ENCODE measurements around the gene PGPEP1.

Gene PGPEP1

DNA sequence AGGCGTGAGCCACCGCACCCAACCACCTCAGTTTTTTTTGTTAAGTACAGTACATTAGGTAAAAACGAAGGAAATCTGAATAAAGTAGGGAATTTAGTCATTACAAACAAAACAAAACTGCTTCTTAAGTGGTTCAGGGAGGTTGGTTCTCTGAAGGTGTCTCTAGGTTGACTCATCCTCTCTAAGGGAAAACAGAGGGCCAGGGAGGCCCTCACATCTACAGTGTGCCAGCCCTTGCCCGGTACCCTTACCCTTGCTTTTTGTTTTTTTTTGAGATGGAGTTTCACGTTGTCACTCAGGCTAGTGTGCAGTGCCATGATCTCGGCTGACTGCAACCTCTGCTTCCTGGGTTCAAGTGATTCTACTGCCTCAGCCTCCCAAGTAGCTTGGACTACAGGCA lies 41.8 kb upstream of the PGPEP1 start:
- no peaks in the 10 kb centered on the region for H3K79me2 ChIP-seq (ENCODE audit: control insufficient read depth, insufficient read depth, low read length, unreplicated experiment)
- no peaks in the 10 kb centered on the region for H3K27me3 ChIP-seq (ENCODE audit: insufficient read depth, low read length)
- H3K4me1 ChIP-seq (ENCODE audit: control insufficient read depth, insufficient read depth, low read length, unreplicated experiment) = peaks cover 10% of the 10 kb centered on the region
- H3K4me3 ChIP-seq (ENCODE audit: low read depth, low read length) = no peak overlapping the region
- no peak overlapping the region; the same call in 1 of the 2 replicates for H3K27ac ChIP-seq (ENCODE audit: low read depth, low read length)
- no peak overlapping the region for H2AFZ ChIP-seq (ENCODE audit: low read length, unreplicated experiment)
- H3K36me3 ChIP-seq (ENCODE audit: insufficient read depth, low read length) = no peaks in the 10 kb centered on the region

DNA sequence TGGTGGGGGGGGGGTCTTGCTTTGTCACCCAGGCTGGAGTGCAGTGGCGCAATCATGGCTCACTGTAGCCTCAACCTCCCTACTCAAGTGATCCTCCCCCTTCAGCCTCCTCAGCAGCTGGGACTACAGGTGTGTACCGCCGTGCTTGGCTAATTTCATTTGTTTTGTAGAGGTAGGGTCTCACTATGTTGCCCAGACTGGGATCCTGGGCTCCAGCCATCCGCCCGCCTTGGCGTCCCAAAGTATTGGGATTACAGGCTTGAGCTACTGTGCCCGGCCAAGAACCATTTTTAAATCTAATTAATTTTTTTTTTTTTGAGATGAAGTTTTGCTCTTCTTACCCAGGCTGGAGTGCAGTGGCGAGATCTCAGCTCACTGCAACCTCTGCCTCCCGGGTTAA lies 40.7 kb upstream of the PGPEP1 start:
- no peak overlapping the region for H3K27ac ChIP-seq (ENCODE audit: low read depth, low read length)
- H3K4me3 ChIP-seq (ENCODE audit: low read depth, low read length) = no peak overlapping the region
- H3K36me3 ChIP-seq (ENCODE audit: insufficient read depth, low read length) = no peaks in the 10 kb centered on the region
- H2AFZ ChIP-seq (ENCODE audit: low read length, unreplicated experiment) = no peak overlapping the region
- H3K4me1 ChIP-seq (ENCODE audit: control insufficient read depth, insufficient read depth, low read length, unreplicated experiment) = peaks cover 20% of the 10 kb centered on the region
- no peaks in the 10 kb centered on the region for H3K79me2 ChIP-seq (ENCODE audit: control insufficient read depth, insufficient read depth, low read length, unreplicated experiment)
- H3K27me3 ChIP-seq (ENCODE audit: insufficient read depth, low read length) = no peaks in the 10 kb centered on the region

DNA sequence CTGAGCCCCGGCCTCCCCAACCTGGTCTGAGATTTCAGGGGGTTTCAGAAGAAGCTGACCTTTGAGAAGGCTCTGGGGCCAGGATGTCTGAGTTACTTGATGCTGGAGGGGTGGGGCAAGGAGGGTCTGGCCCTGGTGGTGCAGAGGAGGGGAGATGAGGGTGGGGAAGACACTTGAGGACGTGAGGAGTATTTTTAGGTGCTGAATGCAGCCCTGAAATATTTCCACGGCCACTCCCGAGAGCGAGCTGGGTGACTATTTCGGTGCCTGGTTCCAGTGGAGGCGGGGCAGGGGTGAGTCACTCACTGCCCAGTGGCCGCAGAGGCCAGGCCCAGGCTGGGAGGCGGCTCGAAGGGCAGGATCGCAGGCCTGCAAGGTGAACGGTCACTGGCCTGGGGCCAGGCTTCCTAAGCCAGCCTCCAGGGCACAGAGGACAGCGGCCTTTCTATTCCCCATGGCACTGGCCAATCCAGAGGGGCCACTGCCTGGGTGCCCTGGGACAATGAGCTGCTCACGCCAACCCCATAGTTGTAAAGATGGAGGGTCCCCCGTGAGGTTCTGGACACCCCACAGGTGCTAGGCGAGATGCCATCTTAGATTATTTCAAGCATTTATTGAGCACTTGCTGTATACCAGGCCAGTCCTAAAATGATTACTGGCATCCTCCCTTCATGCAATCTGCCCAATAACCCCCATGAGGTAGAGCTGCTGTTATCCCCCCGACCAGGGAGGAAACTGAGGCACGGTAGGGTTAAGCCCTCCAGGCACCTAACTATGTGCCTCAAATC lies 39.3 kb upstream of the PGPEP1 start:
- peaks cover 30% of the 10 kb centered on the region for H3K4me1 ChIP-seq (ENCODE audit: control insufficient read depth, insufficient read depth, low read length, unreplicated experiment)
- H3K4me3 ChIP-seq (ENCODE audit: low read depth, low read length) = no peak overlapping the region

DNA sequence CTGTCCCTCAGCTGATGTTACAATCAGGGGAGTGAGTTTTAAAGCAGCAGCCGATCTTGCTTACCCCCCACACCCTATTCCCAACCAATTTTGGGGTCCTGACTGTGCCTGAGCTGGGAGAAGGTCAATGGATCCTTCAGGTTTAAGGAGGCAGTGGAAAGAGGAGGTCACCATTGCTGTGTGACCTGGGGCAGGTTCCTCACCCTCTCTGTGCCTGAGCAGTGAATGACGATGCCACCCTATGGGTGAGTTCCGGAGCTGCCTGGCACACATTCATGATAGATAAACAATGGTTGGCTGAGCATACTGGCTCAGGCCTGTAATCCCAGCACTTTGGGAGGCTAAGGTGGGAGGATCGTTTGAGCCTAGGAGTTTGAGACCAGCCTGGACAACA lies 38.7 kb upstream of the PGPEP1 start:
- no peak overlapping the region for H3K27ac ChIP-seq (ENCODE audit: low read depth, low read length)

More for the DNA sequence above, 39.3 kb upstream of the PGPEP1 start:
- Histone ChIP-seq H2AFZ (ENCODE audit: low read length, unreplicated experiment) (no peak overlapping the region), H3K27me3 (ENCODE audit: insufficient read depth, low read length) (no peaks in the 10 kb centered on the region), H3K36me3 (ENCODE audit: insufficient read depth, low read length) (no peaks in the 10 kb centered on the region), H3K79me2 (ENCODE audit: control insufficient read depth, insufficient read depth, low read length, unreplicated experiment) (no peaks in the 10 kb centered on the region), H3K27ac (ENCODE audit: low read depth, low read length) (peak overlapping the region; percentile 44)

DNA sequence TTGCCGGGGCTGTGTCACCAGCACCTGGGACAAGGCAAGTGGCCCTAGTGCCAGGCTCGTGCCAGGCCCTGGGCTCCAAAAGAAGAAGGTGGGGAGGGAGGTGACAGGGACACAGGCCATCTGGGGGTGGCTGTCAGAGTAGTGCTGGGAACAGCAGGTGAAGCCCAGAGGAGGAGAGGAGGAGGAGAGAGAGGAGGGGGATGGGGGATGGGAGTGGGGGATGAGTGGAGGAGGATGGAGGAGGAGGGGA lies 36.3 kb upstream of the PGPEP1 start:
- H3K4me3 ChIP-seq (ENCODE audit: low read depth, low read length) = peak overlapping the region; percentile 73
- H3K4me1 ChIP-seq (ENCODE audit: control insufficient read depth, insufficient read depth, low read length, unreplicated experiment) = peaks cover 27% of the 10 kb centered on the region
- no peaks in the 10 kb centered on the region for H3K27me3 ChIP-seq (ENCODE audit: insufficient read depth, low read length)
- no peaks in the 10 kb centered on the region for H3K36me3 ChIP-seq (ENCODE audit: insufficient read depth, low read length)
- no peak overlapping the region for H2AFZ ChIP-seq (ENCODE audit: low read length, unreplicated experiment)
- H3K79me2 ChIP-seq (ENCODE audit: control insufficient read depth, insufficient read depth, low read length, unreplicated experiment) = no peaks in the 10 kb centered on the region
- peak overlapping the region; percentile 99 for H3K27ac ChIP-seq (ENCODE audit: low read depth, low read length)

More for the DNA sequence above, 38.7 kb upstream of the PGPEP1 start:
- H3K4me1 ChIP-seq (ENCODE audit: control insufficient read depth, insufficient read depth, low read length, unreplicated experiment) = peaks cover 30% of the 10 kb centered on the region
- H3K4me3 ChIP-seq (ENCODE audit: low read depth, low read length) = no peak overlapping the region
- no peaks in the 10 kb centered on the region for H3K27me3 ChIP-seq (ENCODE audit: insufficient read depth, low read length)
- H2AFZ ChIP-seq (ENCODE audit: low read length, unreplicated experiment) = no peak overlapping the region
- no peaks in the 10 kb centered on the region for H3K36me3 ChIP-seq (ENCODE audit: insufficient read depth, low read length)
- H3K79me2 ChIP-seq (ENCODE audit: control insufficient read depth, insufficient read depth, low read length, unreplicated experiment) = no peaks in the 10 kb centered on the region

DNA sequence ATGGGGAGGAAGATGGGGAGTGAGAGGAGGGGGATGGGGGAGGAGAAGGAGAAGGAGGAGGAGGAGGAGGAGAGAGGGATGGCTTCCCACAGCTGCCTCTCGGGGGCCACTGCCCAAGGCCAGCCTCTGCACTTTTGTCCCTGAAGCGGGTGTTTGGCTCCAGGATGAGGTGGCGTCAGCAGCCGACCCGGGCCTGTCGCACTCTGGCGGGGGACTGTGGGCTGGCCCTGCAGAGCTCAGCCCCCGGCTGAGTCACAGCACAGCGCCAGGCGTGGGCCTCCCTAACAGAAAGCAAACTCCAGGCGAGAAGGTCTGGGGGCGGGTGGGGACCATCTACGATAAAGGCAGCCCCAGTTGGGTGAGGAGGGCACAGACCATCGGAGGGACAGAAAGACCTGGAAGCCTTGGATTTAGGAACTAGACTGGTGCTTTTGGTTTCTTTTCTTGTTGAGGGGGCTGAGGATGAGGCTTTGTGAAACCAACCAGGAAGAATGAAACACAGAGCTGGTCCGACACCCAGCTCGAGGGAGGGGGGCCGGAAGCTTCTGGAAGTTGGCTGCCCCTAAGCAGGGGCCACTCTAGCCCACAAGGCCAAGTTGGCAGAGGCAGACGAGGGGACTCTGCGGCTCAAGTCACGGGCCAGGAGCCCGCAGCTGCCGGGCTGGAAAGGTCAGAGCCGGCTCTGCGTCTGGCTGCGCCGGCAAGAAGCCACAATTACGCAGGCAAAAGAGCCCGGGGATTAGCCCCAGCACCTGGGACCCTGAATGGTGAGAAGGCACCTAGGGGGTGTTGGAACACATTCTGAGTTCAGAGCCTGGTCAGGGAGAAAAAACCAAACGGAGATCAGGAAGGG lies 35.7 kb upstream of the PGPEP1 start:
- Histone ChIP-seq H3K27me3 (ENCODE audit: insufficient read depth, low read length) (no peaks in the 10 kb centered on the region), H2AFZ (ENCODE audit: low read length, unreplicated experiment) (peak overlapping the region; percentile 36), H3K4me3 (ENCODE audit: low read depth, low read length) (peak overlapping the region; percentile 73), H3K36me3 (ENCODE audit: insufficient read depth, low read length) (no peaks in the 10 kb centered on the region), H3K79me2 (ENCODE audit: control insufficient read depth, insufficient read depth, low read length, unreplicated experiment) (no peaks in the 10 kb centered on the region), H3K4me1 (ENCODE audit: control insufficient read depth, insufficient read depth, low read length, unreplicated experiment) (peaks cover 27% of the 10 kb centered on the region), H3K27ac (ENCODE audit: low read depth, low read length) (peak overlapping the region; percentile 99)

DNA sequence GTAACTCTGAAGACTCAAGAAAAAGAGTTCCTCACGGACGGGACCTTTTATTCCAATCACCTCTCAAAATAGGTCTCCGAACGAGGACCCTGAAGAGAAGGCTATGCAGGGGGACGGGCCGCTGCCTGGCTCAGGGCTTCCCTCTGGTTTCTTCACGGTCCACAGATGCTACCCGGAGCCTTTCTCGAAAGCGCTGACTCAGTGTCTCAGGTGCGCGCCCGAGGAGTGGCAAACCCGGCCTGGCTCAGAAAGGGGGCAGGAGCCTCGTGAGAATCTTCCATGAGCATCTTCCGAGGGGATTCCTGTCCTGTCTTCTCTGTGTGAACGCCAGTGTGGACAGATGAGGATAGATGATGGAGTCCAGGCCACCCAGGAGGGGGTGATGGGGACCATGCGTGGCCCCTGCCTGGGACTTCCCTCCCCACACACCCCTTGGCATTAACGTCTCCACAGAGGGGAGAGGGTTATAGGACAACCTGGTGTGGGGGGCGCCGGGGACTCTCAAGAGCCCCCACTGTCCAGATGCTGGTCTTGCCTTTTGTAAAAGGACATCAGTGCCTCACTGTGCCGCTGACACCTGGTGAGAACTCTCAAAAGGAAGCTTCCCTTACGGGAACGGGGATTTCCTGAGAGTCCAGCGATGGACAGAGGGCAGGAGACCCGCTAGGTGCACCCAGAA lies 34.0 kb upstream of the PGPEP1 start:
- no peak overlapping the region for H3K4me3 ChIP-seq (ENCODE audit: low read depth, low read length)
- no peaks in the 10 kb centered on the region for H3K36me3 ChIP-seq (ENCODE audit: insufficient read depth, low read length)
- H3K27ac ChIP-seq (ENCODE audit: low read depth, low read length) = no peak overlapping the region
- H3K79me2 ChIP-seq (ENCODE audit: control insufficient read depth, insufficient read depth, low read length, unreplicated experiment) = no peaks in the 10 kb centered on the region
- peaks cover 23% of the 10 kb centered on the region for H3K4me1 ChIP-seq (ENCODE audit: control insufficient read depth, insufficient read depth, low read length, unreplicated experiment)
- no peaks in the 10 kb centered on the region for H3K27me3 ChIP-seq (ENCODE audit: insufficient read depth, low read length)
- H2AFZ ChIP-seq (ENCODE audit: low read length, unreplicated experiment) = no peak overlapping the region

DNA sequence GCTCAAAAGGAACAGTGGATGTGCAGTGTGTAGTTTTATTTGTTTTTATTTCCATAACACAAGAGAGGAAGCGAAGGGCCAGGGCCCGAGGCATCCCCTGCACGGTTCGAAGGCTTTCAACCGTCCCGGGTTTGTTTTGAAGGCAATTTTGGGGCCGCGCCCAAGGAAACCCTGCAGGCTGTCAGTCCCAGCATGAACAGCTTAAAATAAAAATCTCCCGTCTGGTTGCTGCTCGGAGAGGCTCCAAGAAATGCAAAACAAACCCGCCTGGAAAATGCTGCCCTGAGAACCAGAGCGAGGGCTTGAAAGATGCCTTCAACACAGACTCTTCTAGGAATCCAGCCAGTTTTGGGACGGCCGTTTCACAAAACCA lies 33.5 kb upstream of the PGPEP1 start:
- Histone ChIP-seq H3K79me2 (ENCODE audit: control insufficient read depth, insufficient read depth, low read length, unreplicated experiment) (no peaks in the 10 kb centered on the region), H3K36me3 (ENCODE audit: insufficient read depth, low read length) (no peaks in the 10 kb centered on the region), H3K27ac (ENCODE audit: low read depth, low read length) (no peak overlapping the region), H3K4me3 (ENCODE audit: low read depth, low read length) (no peak overlapping the region), H2AFZ (ENCODE audit: low read length, unreplicated experiment) (no peak overlapping the region), H3K27me3 (ENCODE audit: insufficient read depth, low read length) (no peaks in the 10 kb centered on the region), H3K4me1 (ENCODE audit: control insufficient read depth, insufficient read depth, low read length, unreplicated experiment) (peaks cover 23% of the 10 kb centered on the region)

DNA sequence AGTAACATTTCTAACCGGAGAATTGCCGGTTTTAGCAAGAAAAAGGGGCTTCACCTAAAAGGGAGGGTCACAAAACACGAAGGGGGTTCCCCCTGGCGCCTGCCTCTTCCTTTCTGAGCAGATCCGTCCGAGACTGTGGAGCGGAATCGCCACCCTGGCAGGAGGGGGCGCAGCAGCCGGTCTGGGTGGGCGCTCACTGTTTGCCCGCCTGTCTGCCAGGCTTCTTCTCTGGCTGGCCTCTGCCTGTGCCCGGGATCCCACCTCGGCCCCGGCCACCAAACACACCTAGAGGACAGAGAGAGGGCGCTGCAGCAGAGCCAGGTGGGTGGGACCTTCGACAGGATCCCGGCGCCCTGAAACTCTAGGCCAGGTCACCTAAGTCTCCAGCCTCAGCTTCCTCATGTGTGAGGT lies 33.1 kb upstream of the PGPEP1 start:
- no peak overlapping the region for H3K27ac ChIP-seq (ENCODE audit: low read depth, low read length)
- no peak overlapping the region for H3K4me3 ChIP-seq (ENCODE audit: low read depth, low read length)
- H2AFZ ChIP-seq (ENCODE audit: low read length, unreplicated experiment) = no peak overlapping the region
- no peaks in the 10 kb centered on the region for H3K79me2 ChIP-seq (ENCODE audit: control insufficient read depth, insufficient read depth, low read length, unreplicated experiment)
- H3K4me1 ChIP-seq (ENCODE audit: control insufficient read depth, insufficient read depth, low read length, unreplicated experiment) = peaks cover 23% of the 10 kb centered on the region
- no peaks in the 10 kb centered on the region for H3K27me3 ChIP-seq (ENCODE audit: insufficient read depth, low read length)
- no peaks in the 10 kb centered on the region for H3K36me3 ChIP-seq (ENCODE audit: insufficient read depth, low read length)

DNA sequence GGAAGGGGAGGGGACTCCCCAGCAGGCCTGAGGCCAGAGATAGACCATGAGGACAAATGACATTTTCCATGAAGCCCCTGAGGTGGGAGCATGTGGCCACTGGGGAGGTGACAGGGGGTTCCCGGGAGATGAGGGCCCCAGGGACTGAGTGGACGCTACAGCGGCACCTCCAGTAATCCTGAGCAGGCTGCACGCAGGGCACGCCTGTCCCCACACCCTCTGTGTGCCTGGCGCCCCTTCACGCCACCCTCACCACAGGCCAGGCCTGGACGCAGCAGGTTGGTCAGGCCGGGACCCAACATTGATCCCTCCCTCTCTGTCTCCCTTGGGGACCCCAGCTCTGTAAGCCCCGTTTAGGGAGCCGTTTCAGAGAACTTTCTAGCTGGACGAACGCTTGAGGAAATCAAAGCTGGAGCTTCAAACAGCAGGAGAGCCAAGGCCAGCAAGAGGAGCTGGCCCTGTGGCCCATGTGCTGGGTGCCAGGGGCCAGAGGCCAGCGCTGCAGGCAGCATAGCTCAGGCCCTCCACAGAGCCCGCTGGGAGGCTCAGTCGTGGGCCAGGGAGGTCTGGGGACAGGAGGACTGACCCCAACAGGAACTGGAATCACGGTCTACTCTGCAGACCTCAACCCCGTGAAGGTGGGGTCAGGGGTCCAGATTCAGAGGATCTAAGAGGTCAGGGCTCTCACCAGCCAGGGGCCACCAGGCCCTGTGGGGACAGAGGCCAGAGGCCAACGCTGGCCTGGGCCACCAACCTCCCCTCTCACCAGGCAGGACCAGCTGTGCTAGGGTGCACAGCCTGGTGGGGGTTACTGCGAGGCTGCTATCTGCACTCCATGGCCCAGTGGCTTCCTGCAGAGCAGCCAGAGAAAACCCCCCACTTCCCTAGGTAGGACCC lies 32.1 kb upstream of the PGPEP1 start:
- H3K27ac ChIP-seq (ENCODE audit: low read depth, low read length) = no peak overlapping the region
- peaks cover 22% of the 10 kb centered on the region for H3K4me1 ChIP-seq (ENCODE audit: control insufficient read depth, insufficient read depth, low read length, unreplicated experiment)
- H2AFZ ChIP-seq (ENCODE audit: low read length, unreplicated experiment) = no peak overlapping the region
- no peaks in the 10 kb centered on the region for H3K27me3 ChIP-seq (ENCODE audit: insufficient read depth, low read length)
- H3K36me3 ChIP-seq (ENCODE audit: insufficient read depth, low read length) = no peaks in the 10 kb centered on the region
- no peaks in the 10 kb centered on the region for H3K79me2 ChIP-seq (ENCODE audit: control insufficient read depth, insufficient read depth, low read length, unreplicated experiment)
- H3K4me3 ChIP-seq (ENCODE audit: low read depth, low read length) = no peak overlapping the region

All from ACC112 (cell line).